Endothelial cell of umbilical vein (primary cell): Measurements from ENCODE around the gene MICAL3. TPM values are rescaled to one million over a fixed set of nuclear protein-coding genes. Genes with fewer than 3 reads are reported as not detected.

Experiments
- BruUV-seq: library from RNA; stranded (reverse); fragments of 400-500 nt; replicated peaks from 2 replicates; lab custom pipeline; 2021; lab: Mats Ljungman, UMichigan
- CTCF ChIA-PET: fragments of 300-600, 350-600 bp; sonication (Branson Sonifier 250); formaldehyde crosslinking; loops from one replicate; lab custom pipeline; 2021; ENCODE audit warnings: antibody characterized with exemption, inconsistent platforms; lab: Charles Lee
- POLR2A ChIA-PET: fragments of 300-600, 350-600 bp; sonication (Branson Sonifier 250); formaldehyde crosslinking; loops from one replicate; lab custom pipeline; 2021; ENCODE audit warnings: antibody characterized with exemption, inconsistent platforms; lab: Charles Lee
- DNase-seq: peaks from one replicate; pipeline ENCODE4 v3.0.0-alpha.2; 2011; ENCODE audit warnings: low read depth, low spot score
- FAIRE-seq: peaks from 2 replicates; lab custom pipeline; 2011; peaks lifted over from hg19 to GRCh38; lab: Jason Lieb, UNC
- H2AFZ ChIP-seq: 2 replicates; pipeline ENCODE4 v1.6.0; 2012; ENCODE audit warnings: low read depth, low read length, control low read depth, inconsistent platforms
- H3K27ac ChIP-seq: 2 replicates; pipeline ENCODE4 v1.5.1; 2011; ENCODE audit warnings: low read depth, mild to moderate bottlenecking, control low read depth, low read length, moderate library complexity; ENCODE audit not compliant: insufficient read depth
- H3K27me3 ChIP-seq, 2 experiments: 2 replicates each; pipeline versions ENCODE4 v1.6.0 to v1.6.1; 2011; ENCODE audit warnings: low read length in 2 of 2, mixed read lengths in 1 of 2; ENCODE audit not compliant: control insufficient read depth in 2 of 2, insufficient read depth in 2 of 2
- H3K36me3 ChIP-seq, 2 experiments: 2 replicates in 1 of 2; 3 replicates in 1 of 2; pipeline ENCODE4 v1.5.1; 2011; ENCODE audit warnings: low read length in 2 of 2, mild to moderate bottlenecking in 1 of 2, moderate library complexity in 1 of 2; ENCODE audit not compliant: control insufficient read depth in 2 of 2, insufficient read depth in 2 of 2; ENCODE audit errors: extremely low read depth in 1 of 2
- H3K4me1 ChIP-seq: 3 replicates; pipeline ENCODE4 v1.5.1; 2011; ENCODE audit warnings: mild to moderate bottlenecking, low read length; ENCODE audit not compliant: control insufficient read depth, insufficient read depth; ENCODE audit errors: extremely low read depth
- H3K4me2 ChIP-seq: 2 replicates; pipeline ENCODE4 v1.6.1; 2011; ENCODE audit warnings: low read length, control low read depth, mixed read lengths; ENCODE audit not compliant: insufficient read depth
- H3K4me3 ChIP-seq, 3 experiments: fragments of 200-600 bp in 1 of 3; sonication (generic), shearing (Covaris generic) in 1 of 3; replicated peaks in 1 of 3; 2 replicates each; pipeline ENCODE4 v1.5.1; 2011 to 2016; ENCODE audit warnings: control low read depth in 3 of 3, low read length in 3 of 3, mild to moderate bottlenecking in 2 of 3, inconsistent platforms in 1 of 3, low read depth in 1 of 3, moderate library complexity in 1 of 3; ENCODE audit not compliant: insufficient read depth in 1 of 3
- H3K79me2 ChIP-seq: 2 replicates; pipeline ENCODE4 v1.6.0; 2012; ENCODE audit warnings: low read length, inconsistent platforms; ENCODE audit not compliant: control insufficient read depth, insufficient read depth
- H3K9ac ChIP-seq: replicated peaks from 2 replicates; pipeline ENCODE3; 2011; ENCODE audit warnings: low read length, control low read depth; ENCODE audit not compliant: insufficient read depth; ENCODE audit errors: extremely low read depth
- H3K9me1 ChIP-seq: replicated peaks from 3 replicates; pipeline ENCODE4 v1.6.0; 2011; ENCODE audit warnings: mild to moderate bottlenecking, low read length; ENCODE audit not compliant: control insufficient read depth, insufficient read depth; ENCODE audit errors: extremely low read depth
- H3K9me3 ChIP-seq: replicated peaks from 2 replicates; pipeline ENCODE4 v1.5.1; 2012; ENCODE audit warnings: low read length, inconsistent platforms; ENCODE audit not compliant: control insufficient read depth, insufficient read depth
- H4K20me1 ChIP-seq: replicated peaks from 2 replicates; pipeline ENCODE3; 2011; ENCODE audit warnings: mild to moderate bottlenecking, low read length; ENCODE audit not compliant: control insufficient read depth, insufficient read depth; ENCODE audit errors: extremely low read depth
- CTCF ChIP-seq, 2 donors: IDR thresholded peaks; 1 replicate in 1 of 2; 2 replicates in 1 of 2; pipeline ENCODE4 v1.5.1; 2011; ENCODE audit warnings: low read length in 2 of 2, mild to moderate bottlenecking in 2 of 2, moderate library complexity in 2 of 2, control low read depth in 1 of 2, inconsistent platforms in 1 of 2, low read depth in 1 of 2; ENCODE audit not compliant: insufficient read depth in 1 of 2; ENCODE audit errors: extremely low read depth in 1 of 2
- EZH2 ChIP-seq: IDR thresholded peaks from 2 replicates; pipeline ENCODE4 v1.6.1; 2012; ENCODE audit warnings: borderline replicate concordance, low read depth, mild to moderate bottlenecking, moderate library complexity, low read length, inconsistent platforms; ENCODE audit not compliant: severe bottlenecking
- FOS ChIP-seq: IDR thresholded peaks from 2 replicates; pipeline ENCODE4 v1.6.1; 2011; ENCODE audit warnings: mild to moderate bottlenecking, low read length, moderate library complexity, borderline replicate concordance; ENCODE audit not compliant: insufficient read depth
- GATA2 ChIP-seq: IDR thresholded peaks from 2 replicates; pipeline ENCODE4 v1.7.0; 2011; ENCODE audit warnings: low read depth, mild to moderate bottlenecking, moderate library complexity, mixed read lengths, low read length; ENCODE audit not compliant: insufficient read length, insufficient read depth
- JUN ChIP-seq: IDR thresholded peaks from 2 replicates; pipeline ENCODE4 v1.6.1; 2011; ENCODE audit warnings: borderline replicate concordance, low read depth; ENCODE audit not compliant: insufficient read length, insufficient read depth
- MYC ChIP-seq: IDR thresholded peaks from one replicate; pipeline ENCODE4 v1.6.1; 2011; ENCODE audit warnings: mild to moderate bottlenecking, low read depth, low read length
- POLR2A ChIP-seq: IDR thresholded peaks from 2 replicates; pipeline ENCODE4 v1.6.1; 2012; ENCODE audit warnings: low read depth, mild to moderate bottlenecking, control low read depth, low read length
- POLR2AphosphoS5 ChIP-seq: IDR thresholded peaks from 2 replicates; pipeline ENCODE4 v1.6.1; 2012; ENCODE audit warnings: low read depth, mild to moderate bottlenecking, control low read depth, low read length, moderate library complexity; ENCODE audit not compliant: insufficient read depth
- dilution Hi-C: fragments of 300-500 bp; cut with MboI; formaldehyde crosslinking; loops from one replicate; pipeline ENCODE4 v1.15.0; 2019; ENCODE audit warnings: low sequenced_read_pairs; ENCODE audit not compliant: extremely low pct_ligation_motif_present
- intact Hi-C: fragments of 100-400 bp; cut with micrococcal nuclease; formaldehyde crosslinking; loops from one replicate; pipeline ENCODE4 v1.10.0; 2022
- polyA plus RNA-seq, 4 experiments: library from polyadenylated mRNA; depleted of rRNA in 3 of 4; stranded (reverse) in 3 of 4; unstranded in 1 of 4; fragments of >200 nt; gene quantifications; 2 replicates each; pipeline versions ENCODE4 v1.2.1 to v1.2.3, GENCODE V29; 2011 to 2012; ENCODE audit warnings: missing spikeins in 1 of 4
- total RNA-seq: library from RNA; stranded (reverse); gene quantifications from 2 replicates; pipeline ENCODE4 v1.2.3, GENCODE V29; 2021
- TF ChIP-seq, protein P1 (sequence below): IDR thresholded peaks from 2 replicates; pipeline ENCODE4 v1.6.1; 2011; ENCODE audit not compliant: insufficient read depth, insufficient read length

Gene MICAL3
- total and polyA plus RNA-seq, 2 donors (not counting 3 experiments of a cell fraction or from before 2014, with no cell fraction given) = 14.5 to 63.7 TPM

GRCh38 chr22:17964643-17965042, 59.7 kb downstream of the MICAL3 start:
- CTCF ChIA-PET = interaction anchor here (0.9 to 1.4 kb wide), 3 partner anchors 10 to 42 kb away, joined by 3 to 4 read pairs (median 3); no protein-coding TSS in a partner anchor
- dilution Hi-C loops = no loop called here
- H4K20me1 ChIP-seq = no peaks in the 10 kb centered on the region

More at GRCh38 chr22:17964643-17965042, 59.7 kb downstream of the MICAL3 start:
- Histone ChIP-seq H3K27ac (no peak overlapping the region), H3K4me1 (peaks cover 5% of the 10 kb centered on the region), H3K9ac (no peak overlapping the region), H3K36me3 (no peaks in the 10 kb centered on the region), H3K27me3 (no peaks in the 10 kb centered on the region), H3K4me2 (no peak overlapping the region), H3K4me3 (no peak overlapping the region), H3K9me1 (no peaks in the 10 kb centered on the region), H2AFZ (no peak overlapping the region), H3K9me3 (no peaks in the 10 kb centered on the region), H3K79me2 (peaks cover 67% of the 10 kb centered on the region)
- intact Hi-C loops = loop anchor here (5.0 kb wide), 1 partner anchor 42 kb away; no protein-coding TSS in a partner anchor
- POLR2A ChIA-PET = no interaction called here
- TF ChIP-seq CTCF (IDR thresholded peaks at IDR 0.05; ENCODE audit: extremely low read depth in 1 of 2, insufficient read depth in 1 of 2, low read depth in 1 of 2, low read length in 2 of 2) = no peak
- no peak for TF ChIP-seq FOS
- TF ChIP-seq, protein P1, sequence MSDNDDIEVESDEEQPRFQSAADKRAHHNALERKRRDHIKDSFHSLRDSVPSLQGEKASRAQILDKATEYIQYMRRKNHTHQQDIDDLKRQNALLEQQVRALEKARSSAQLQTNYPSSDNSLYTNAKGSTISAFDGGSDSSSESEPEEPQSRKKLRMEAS = no peak
- TF ChIP-seq POLR2A = no peak
- no peak for TF ChIP-seq POLR2AphosphoS5
- TF ChIP-seq EZH2 = no peak
- no peak for TF ChIP-seq MYC
- TF ChIP-seq GATA2 = no peak
- TF ChIP-seq JUN = no peak
- no peak for DNase-seq
- FAIRE-seq = no peak
- BruUV-seq = no TSS peak
